ENCODE data around the gene DENND1A. TPM values are rescaled to one million over a fixed set of nuclear protein-coding genes. Genes with fewer than 3 reads are reported as not detected.

The DENND1A gene
- total RNA-seq, 6 experiments from 2014 or later = 13.9 to 22.6 (median 16.3) TPM

DNA sequence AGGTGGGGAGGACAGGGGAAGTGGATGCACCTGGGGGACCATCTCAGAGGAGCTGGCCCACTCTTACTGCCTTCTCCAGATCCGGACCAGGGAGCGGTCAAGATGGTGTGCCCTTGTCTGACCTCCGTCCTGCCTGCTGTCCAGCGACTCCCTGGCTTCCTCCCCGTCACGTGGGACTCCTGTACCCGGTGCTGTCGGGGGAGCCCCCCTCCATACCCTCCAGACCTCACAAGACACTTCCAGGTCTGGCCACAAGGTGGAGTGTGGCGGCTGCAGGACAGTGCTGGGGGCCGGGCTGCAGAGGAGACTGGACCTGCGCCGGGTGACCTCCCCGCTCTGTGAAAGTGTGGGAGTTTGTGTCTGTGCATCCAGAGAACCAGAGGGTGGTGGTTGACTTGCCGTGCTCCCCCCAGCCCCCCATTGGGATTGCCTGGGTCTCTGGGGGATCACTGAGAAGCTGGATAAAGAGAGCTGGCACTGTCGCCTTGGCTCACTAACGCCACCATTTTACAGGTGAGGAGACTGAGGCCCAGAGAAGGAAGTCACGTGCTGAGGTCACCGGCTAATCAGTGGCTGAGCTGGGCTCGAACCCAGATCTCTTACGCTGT lies 575.8 kb downstream of the DENND1A start:
- TF ChIP-seq, protein P1, sequence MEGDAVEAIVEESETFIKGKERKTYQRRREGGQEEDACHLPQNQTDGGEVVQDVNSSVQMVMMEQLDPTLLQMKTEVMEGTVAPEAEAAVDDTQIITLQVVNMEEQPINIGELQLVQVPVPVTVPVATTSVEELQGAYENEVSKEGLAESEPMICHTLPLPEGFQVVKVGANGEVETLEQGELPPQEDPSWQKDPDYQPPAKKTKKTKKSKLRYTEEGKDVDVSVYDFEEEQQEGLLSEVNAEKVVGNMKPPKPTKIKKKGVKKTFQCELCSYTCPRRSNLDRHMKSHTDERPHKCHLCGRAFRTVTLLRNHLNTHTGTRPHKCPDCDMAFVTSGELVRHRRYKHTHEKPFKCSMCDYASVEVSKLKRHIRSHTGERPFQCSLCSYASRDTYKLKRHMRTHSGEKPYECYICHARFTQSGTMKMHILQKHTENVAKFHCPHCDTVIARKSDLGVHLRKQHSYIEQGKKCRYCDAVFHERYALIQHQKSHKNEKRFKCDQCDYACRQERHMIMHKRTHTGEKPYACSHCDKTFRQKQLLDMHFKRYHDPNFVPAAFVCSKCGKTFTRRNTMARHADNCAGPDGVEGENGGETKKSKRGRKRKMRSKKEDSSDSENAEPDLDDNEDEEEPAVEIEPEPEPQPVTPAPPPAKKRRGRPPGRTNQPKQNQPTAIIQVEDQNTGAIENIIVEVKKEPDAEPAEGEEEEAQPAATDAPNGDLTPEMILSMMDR (IDR thresholded peaks at IDR 0.05) = peak; percentile 71 to 82 (median 77)
- no peak for TF ChIP-seq POLR2A (IDR thresholded peaks at IDR 0.05)
- intact Hi-C loops (cut with DNase I) = no loop called here
- 3% methylated on average over 7 of the region's 20 CpGs for WGBS (ENCODE audit: insufficient coverage, low coverage, low lambda C conversion rate, missing lambda C conversion rate)
- ATAC-seq (peak; percentile 68 to 78 (median 73)), DNase-seq (peak in 2 of 3 donors; percentile 61 to 65)
- no peak overlapping the region for H3K4me3 ChIP-seq
- no peaks in the 10 kb centered on the region for H3K27me3 ChIP-seq
- H3K36me3 ChIP-seq = no peaks in the 10 kb centered on the region
- H3K4me1 ChIP-seq = peaks cover 0 to 9% (median 0%) of the 10 kb centered on the region in 4 donors
- no peak overlapping the region for H3K27ac ChIP-seq
- no peaks in the 10 kb centered on the region for H3K9me3 ChIP-seq

DNA sequence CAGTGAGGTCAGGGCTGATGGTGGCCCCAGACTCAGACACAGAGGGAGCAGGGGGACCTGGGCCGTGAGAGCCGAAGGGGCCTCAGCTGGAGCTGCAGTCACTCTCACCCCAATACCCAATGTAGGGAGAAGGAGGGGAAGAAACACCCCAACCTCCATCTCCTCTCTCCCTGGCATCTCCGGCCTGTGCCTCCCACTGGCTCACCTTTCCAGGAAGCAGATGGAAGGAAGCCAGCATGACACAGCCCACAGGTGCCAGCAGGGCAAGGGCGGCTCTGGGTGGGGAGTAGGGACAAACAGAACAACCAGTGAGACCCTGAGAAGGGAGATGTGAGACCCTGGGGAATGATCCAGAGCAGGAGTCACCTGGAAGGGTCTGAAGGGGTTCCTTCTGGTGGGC lies 576.9 kb downstream of the DENND1A start:
- intact Hi-C loops (cut with DNase I) = no loop called here
- ATAC-seq (peak in 1 of 4 donors; percentile 48), DNase-seq (no peak)
- H3K4me1 ChIP-seq = peaks cover 0 to 9% (median 0%) of the 10 kb centered on the region in 4 donors
- no peak overlapping the region for H3K4me3 ChIP-seq
- no peaks in the 10 kb centered on the region for H3K9me3 ChIP-seq
- no peaks in the 10 kb centered on the region for H3K36me3 ChIP-seq
- H3K27ac ChIP-seq = no peak overlapping the region
- 25% methylated on average over 1 of the region's 4 CpGs for WGBS (ENCODE audit: insufficient coverage, low coverage, low lambda C conversion rate, missing lambda C conversion rate)
- no peaks in the 10 kb centered on the region for H3K27me3 ChIP-seq
- TF ChIP-seq POLR2A (IDR thresholded peaks at IDR 0.05) = no peak
- TF ChIP-seq, protein P1 (IDR thresholded peaks at IDR 0.05) = no peak

GRCh38 chr9:123350590-123351310 lies 579.2 kb downstream of the DENND1A start:
- Histone ChIP-seq H3K4me3 (no peak overlapping the region), H3K27ac (no peak overlapping the region), H3K27me3 (no peaks in the 10 kb centered on the region), H3K36me3 (no peaks in the 10 kb centered on the region), H3K9me3 (no peaks in the 10 kb centered on the region), H3K4me1 (peaks cover 0 to 9% (median 0%) of the 10 kb centered on the region in 4 donors)
- intact Hi-C loops (cut with DNase I) = no loop called here
- no peak for DNase-seq
- WGBS (ENCODE audit: insufficient coverage, low coverage, low lambda C conversion rate, missing lambda C conversion rate) = 66% methylated on average over 4 of the region's 8 CpGs
- no peak for TF ChIP-seq POLR2A (IDR thresholded peaks at IDR 0.05)
- TF ChIP-seq, protein P1 (IDR thresholded peaks at IDR 0.05) = no peak
- ATAC-seq = no peak

DNA sequence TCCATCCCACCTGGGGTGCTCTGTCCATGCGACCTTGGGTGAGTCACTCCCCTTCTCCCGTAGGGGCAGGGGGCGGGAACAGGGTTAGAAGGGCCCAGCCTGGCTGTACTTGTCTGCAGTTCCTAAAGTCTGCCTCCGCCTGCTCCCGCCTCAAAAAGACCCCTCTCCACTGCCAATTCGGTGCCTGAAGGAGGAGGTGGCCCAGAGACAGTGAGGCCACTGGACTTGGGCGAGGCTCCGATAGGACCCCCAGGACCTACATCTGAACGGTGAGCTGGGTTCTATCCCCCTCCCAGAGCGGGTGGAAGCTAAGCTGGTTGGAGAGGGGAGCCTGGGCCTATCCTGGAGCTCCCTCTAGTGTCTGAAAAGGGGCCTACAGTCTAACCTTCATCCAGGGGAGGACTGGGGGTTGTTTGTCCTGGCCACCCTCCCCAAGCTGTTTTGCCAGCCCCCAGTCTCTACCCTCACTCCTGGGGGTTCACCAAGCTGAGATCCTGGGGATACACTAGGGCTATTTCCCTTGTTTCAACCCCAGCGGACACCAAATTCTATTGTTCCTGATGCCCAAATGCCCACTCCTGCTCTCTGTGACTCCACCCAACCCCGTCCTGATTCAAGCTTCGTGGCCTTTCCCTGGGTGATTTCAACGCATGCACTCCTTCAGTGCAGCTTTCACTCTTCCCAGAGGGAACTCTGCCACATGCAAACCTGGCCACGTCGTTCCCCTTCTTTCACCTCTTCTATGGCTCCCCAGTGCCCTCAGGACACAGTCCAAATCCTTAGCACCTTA lies 580.0 kb downstream of the DENND1A start:
- peaks cover 0 to 9% (median 0%) of the 10 kb centered on the region in 4 donors for H3K4me1 ChIP-seq
- intact Hi-C loops (cut with DNase I) = loop anchor here (10.0 kb wide), 2 partner anchors 245 to 265 kb away; no protein-coding TSS in a partner anchor
- H3K27me3 ChIP-seq = no peaks in the 10 kb centered on the region
- no peaks in the 10 kb centered on the region for H3K9me3 ChIP-seq
- DNase-seq = peak in 1 of 3 donors; percentile 60
- no peaks in the 10 kb centered on the region for H3K36me3 ChIP-seq
- peak; percentile 81 to 89 (median 86) for ATAC-seq
- TF ChIP-seq POLR2A (IDR thresholded peaks at IDR 0.05) = no peak
- TF ChIP-seq, protein P1 (IDR thresholded peaks at IDR 0.05) = peak; percentile 92 to 96 (median 94)
- no peak overlapping the region for H3K4me3 ChIP-seq
- H3K27ac ChIP-seq = no peak overlapping the region
- WGBS (ENCODE audit: insufficient coverage, low coverage, low lambda C conversion rate, missing lambda C conversion rate) = 20% methylated on average over 14 of the region's 16 CpGs

Measured in right lobe of liver (tissue), 6 donors.